Adipose tissue (tissue), 3 donors: ENCODE data around the gene GNG13. TPM values are rescaled to one million over a fixed set of nuclear protein-coding genes. Genes with fewer than 3 reads are reported as not detected.

Experiments used
- H3K27ac ChIP-seq: one replicate; pipeline ENCODE4 v1.5.1; 2013; ENCODE audit warnings: low read depth, low read length
- WGBS, 3 donors: extraction: QIAGEN DNeasy Blood & Tissue Kit; methylation state at CpG; one replicate each; pipeline ENCODE4 v1.1.7; 2013; 5-methylcytosine and 5-hydroxymethylcytosine counted together
- polyA plus RNA-seq, 3 donors: library from polyadenylated mRNA; stranded (reverse); fragments of 200-250 nt; gene quantifications; one replicate each; pipeline ENCODE4 v1.2.3, GENCODE V29; 2013
- donor health status: healthy with polysubstance abuse.
- donor health status: Bipolar disorder and iron deficiency.
- donor health status: healthy.

The GNG13 gene
- polyA plus RNA-seq, 3 donors, result not detected

GRCh38 chr16:799111-799947, 1.2 kb downstream of the GNG13 start:
- no peak overlapping the region for H3K27ac ChIP-seq
- 60 to 70% (median 63%) methylated on average over 20 to 22 of the region's 22 CpGs for WGBS, 3 donors

GRCh38 chr16:798666-799065, 1.9 kb downstream of the GNG13 start:
- no peak overlapping the region for H3K27ac ChIP-seq
- WGBS, 3 donors, result 90 to 94% (median 93%) methylated on average over 19 of the region's 19 CpGs

- WGBS, 3 donors, result 93 to 96% (median 95%) methylated on average over 22 of the region's 22 CpGs
- no peak overlapping the region for H3K27ac ChIP-seq
These were observed 2.8 kb downstream of the GNG13 start for GRCh38 chr16:797686-798085.

GRCh38 chr16:797120-797420, 3.5 kb downstream of the GNG13 start:
- H3K27ac ChIP-seq, result no peak overlapping the region
- 90 to 100% (median 100%) methylated on average over 2 of the region's 2 CpGs for WGBS, 3 donors

- WGBS, 3 donors, result 93 to 97% (median 95%) methylated on average over 36 to 38 of the region's 38 CpGs
- no peak overlapping the region for H3K27ac ChIP-seq
These were observed 4.0 kb downstream of the GNG13 start for GRCh38 chr16:796296-797119.

- 77 to 86% (median 81%) methylated on average over 29 to 31 of the region's 33 CpGs for WGBS, 3 donors
These were observed 4.8 kb downstream of the GNG13 start for GRCh38 chr16:795580-796229.

GRCh38 chr16:794853-795466, 5.6 kb downstream of the GNG13 start:
- WGBS, 3 donors, result 82 to 87% (median 85%) methylated on average over 28 to 31 of the region's 31 CpGs

More at GRCh38 chr16:795580-796229, 4.8 kb downstream of the GNG13 start:
- no peak overlapping the region for H3K27ac ChIP-seq

GRCh38 chr16:794091-794822, 6.3 kb downstream of the GNG13 start:
- no peak overlapping the region for H3K27ac ChIP-seq
- 88 to 89% (median 89%) methylated on average over 40 of the region's 40 CpGs for WGBS, 3 donors

More at GRCh38 chr16:794853-795466, 5.6 kb downstream of the GNG13 start:
- H3K27ac ChIP-seq, result no peak overlapping the region

GRCh38 chr16:793414-793813, 7.1 kb downstream of the GNG13 start:
- H3K27ac ChIP-seq, result no peak overlapping the region
- WGBS, 3 donors, result 81 to 92% (median 91%) methylated on average over 8 of the region's 8 CpGs

- WGBS, 3 donors, result 89 to 93% (median 92%) methylated on average over 40 to 46 of the region's 46 CpGs
- H3K27ac ChIP-seq, result no peak overlapping the region
These were observed 8.1 kb downstream of the GNG13 start for GRCh38 chr16:792221-792995.

- 90 to 98% (median 97%) methylated on average over 22 to 23 of the region's 23 CpGs for WGBS, 3 donors
- H3K27ac ChIP-seq, result no peak overlapping the region
These were observed 9.4 kb downstream of the GNG13 start for GRCh38 chr16:791131-791530.

- no peak overlapping the region for H3K27ac ChIP-seq
- 92 to 95% (median 94%) methylated on average over 16 to 17 of the region's 17 CpGs for WGBS, 3 donors
These were observed 10.4 kb downstream of the GNG13 start for GRCh38 chr16:790086-790485.

- H3K27ac ChIP-seq, result no peak overlapping the region
- 71 to 76% (median 72%) methylated on average over 33 of the region's 33 CpGs for WGBS, 3 donors
These were observed 11.2 kb downstream of the GNG13 start for GRCh38 chr16:789191-789850.

- no peak within 1 kb of the TSS for H3K27ac ChIP-seq
- WGBS, 3 donors, result 0 to 1% (median 0%) methylated on average over 49 to 85 of the region's 97 CpGs
These were observed 12.0 kb downstream of the GNG13 start, which contains the start of gene CHTF18 for GRCh38 chr16:788399-789126. Gene CHTF18, plus strand, starts transcription at chr16:788620. Its CDS starts 65 bp downstream, at chr16:788685.

- 0% methylated on average over 23 to 42 of the region's 45 CpGs for WGBS, 3 donors
- no peak within 1 kb of the TSS for H3K27ac ChIP-seq
These were observed 12.5 kb downstream of the GNG13 start, which contains the start of gene RPUSD1 for GRCh38 chr16:787978-788398. Gene RPUSD1, minus strand, starts transcription at chr16:788381. Its CDS starts 644 bp downstream, at chr16:787737.
